Measurements from ENCODE around the gene SF3B4.
"Not testable (repeated sequence)": the region's sequence is repeated elsewhere in the genome, so short reads cannot be mapped to it uniquely, and the experiment has no call there.

The SF3B4 gene

DNA sequence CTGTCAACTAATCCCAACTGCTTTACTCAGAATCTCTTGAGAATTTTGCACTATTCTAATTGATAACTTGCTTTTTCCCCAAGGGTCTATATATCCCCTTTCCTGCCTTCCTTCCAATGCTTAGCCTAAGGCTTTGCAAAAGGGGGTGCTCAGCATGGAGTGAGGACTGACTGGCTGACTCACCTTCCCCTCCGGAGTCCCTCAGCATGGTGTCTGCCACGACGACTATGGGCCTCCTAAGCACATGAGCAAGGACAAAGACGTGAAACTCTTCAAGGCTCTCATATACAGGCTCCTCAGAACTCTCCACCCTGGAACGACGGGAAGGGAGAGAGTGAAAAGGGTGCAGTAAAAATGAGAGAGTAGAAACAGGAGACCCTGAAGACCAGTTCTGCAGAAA is 22.3 kb upstream of the SF3B4 start:
- peaks cover 43% of the 10 kb centered on the region for H3K36me3 ChIP-seq (ENCODE audit: low read depth)
- H3K4me3 ChIP-seq (ENCODE audit: severe bottlenecking): no peak overlapping the region
- no peaks in the 10 kb centered on the region for H3K9me3 ChIP-seq (ENCODE audit: severe bottlenecking)
- H3K27me3 ChIP-seq (ENCODE audit: insufficient read depth, poor library complexity, severe bottlenecking): no peaks in the 10 kb centered on the region
- H3K4me1 ChIP-seq (ENCODE audit: insufficient read depth, poor library complexity, severe bottlenecking): no peaks in the 10 kb centered on the region
- no peak for TF ChIP-seq CTCF (IDR thresholded peaks at IDR 0.05; ENCODE audit: poor library complexity, severe bottlenecking)
- no peak for ATAC-seq (ENCODE audit: low read depth)
- H3K27ac ChIP-seq (ENCODE audit: poor library complexity, severe bottlenecking): no peak overlapping the region
- no peak for DNase-seq (ENCODE audit: low spot score)

DNA sequence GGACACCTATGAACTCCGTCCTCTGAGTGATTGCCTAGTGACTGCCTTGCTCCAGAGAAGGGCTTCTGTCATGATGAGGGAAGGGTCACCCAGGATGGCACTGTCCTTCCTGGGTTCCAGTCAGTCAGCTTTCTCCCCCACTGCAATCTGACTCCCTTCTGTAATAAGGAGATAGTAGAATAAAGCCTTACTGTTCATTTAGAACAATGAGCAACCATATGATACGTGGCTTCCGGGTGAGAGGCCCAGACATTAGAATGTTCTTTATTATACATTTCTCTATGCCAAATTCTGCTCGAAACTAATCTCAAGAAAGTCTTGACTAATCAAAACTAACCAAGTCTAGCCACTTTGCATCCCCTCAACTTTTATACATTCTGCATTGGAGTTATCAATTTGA is 17.6 kb upstream of the SF3B4 start:
- no peak for TF ChIP-seq CTCF (IDR thresholded peaks at IDR 0.05; ENCODE audit: poor library complexity, severe bottlenecking)
- H3K4me1 ChIP-seq (ENCODE audit: insufficient read depth, poor library complexity, severe bottlenecking): peaks cover 5% of the 10 kb centered on the region
- H3K9me3 ChIP-seq (ENCODE audit: severe bottlenecking): no peaks in the 10 kb centered on the region
- H3K27me3 ChIP-seq (ENCODE audit: insufficient read depth, poor library complexity, severe bottlenecking): no peaks in the 10 kb centered on the region
- ATAC-seq (ENCODE audit: low read depth) (no peak), DNase-seq (ENCODE audit: low spot score) (no peak)
- no peak overlapping the region for H3K27ac ChIP-seq (ENCODE audit: poor library complexity, severe bottlenecking)
- H3K36me3 ChIP-seq (ENCODE audit: low read depth): peaks cover 36% of the 10 kb centered on the region
- H3K4me3 ChIP-seq (ENCODE audit: severe bottlenecking): no peak overlapping the region

GRCh38 chr1:149942885-149943284 is 15.3 kb upstream of the SF3B4 start:
- peaks cover 24% of the 10 kb centered on the region for H3K36me3 ChIP-seq (ENCODE audit: low read depth)
- H3K27ac ChIP-seq (ENCODE audit: poor library complexity, severe bottlenecking): no peak overlapping the region
- ATAC-seq (ENCODE audit: low read depth) (no peak), DNase-seq (ENCODE audit: low spot score) (no peak)
- H3K9me3 ChIP-seq (ENCODE audit: severe bottlenecking): no peaks in the 10 kb centered on the region
- TF ChIP-seq CTCF (IDR thresholded peaks at IDR 0.05; ENCODE audit: poor library complexity, severe bottlenecking): no peak
- no peaks in the 10 kb centered on the region for H3K27me3 ChIP-seq (ENCODE audit: insufficient read depth, poor library complexity, severe bottlenecking)
- no peak overlapping the region for H3K4me3 ChIP-seq (ENCODE audit: severe bottlenecking)
- peaks cover 23% of the 10 kb centered on the region for H3K4me1 ChIP-seq (ENCODE audit: insufficient read depth, poor library complexity, severe bottlenecking)

- TF ChIP-seq CTCF (IDR thresholded peaks at IDR 0.05; ENCODE audit: poor library complexity, severe bottlenecking): peak; percentile 44
- peak; percentile 28; the same call in 2 of the 3 replicates for ATAC-seq (ENCODE audit: low read depth)
Observed at GRCh38 chr1:149942207-149942606, 14.6 kb upstream of the SF3B4 start.

DNA sequence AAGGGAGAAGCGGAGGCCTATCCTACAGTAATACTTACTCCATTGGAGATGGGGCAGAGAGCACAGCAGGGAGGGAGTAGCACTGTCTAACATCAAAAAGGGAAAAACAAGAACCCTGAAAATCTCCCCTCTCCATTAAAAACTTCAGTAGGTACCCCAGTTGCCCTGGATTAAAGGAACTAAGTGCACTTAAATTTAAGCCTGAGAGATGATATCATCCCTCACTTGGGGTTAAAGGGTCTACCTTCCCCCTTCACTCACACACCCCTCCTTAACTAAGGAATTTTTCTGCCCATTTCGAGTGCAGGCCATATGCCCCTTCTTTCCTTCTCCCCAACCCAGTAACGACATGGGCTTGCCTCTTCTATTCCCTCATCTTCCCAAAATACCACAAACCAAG is 12.8 kb upstream of the SF3B4 start:
- peak overlapping the region; percentile 86 for H3K27ac ChIP-seq (ENCODE audit: poor library complexity, severe bottlenecking)
- DNase-seq (ENCODE audit: low spot score) (no peak), ATAC-seq (ENCODE audit: low read depth) (no peak)
- no peak for TF ChIP-seq CTCF (IDR thresholded peaks at IDR 0.05; ENCODE audit: poor library complexity, severe bottlenecking)
- no peak overlapping the region for H3K4me3 ChIP-seq (ENCODE audit: severe bottlenecking)
- no peaks in the 10 kb centered on the region for H3K27me3 ChIP-seq (ENCODE audit: insufficient read depth, poor library complexity, severe bottlenecking)
- peaks cover 6% of the 10 kb centered on the region for H3K36me3 ChIP-seq (ENCODE audit: low read depth)
- H3K4me1 ChIP-seq (ENCODE audit: insufficient read depth, poor library complexity, severe bottlenecking): peaks cover 31% of the 10 kb centered on the region
- H3K9me3 ChIP-seq (ENCODE audit: severe bottlenecking): no peaks in the 10 kb centered on the region

More at GRCh38 chr1:149942207-149942606, 14.6 kb upstream of the SF3B4 start:
- no peak overlapping the region for H3K4me3 ChIP-seq (ENCODE audit: severe bottlenecking)
- DNase-seq (ENCODE audit: low spot score): no peak
- H3K36me3 ChIP-seq (ENCODE audit: low read depth): peaks cover 21% of the 10 kb centered on the region
- H3K27ac ChIP-seq (ENCODE audit: poor library complexity, severe bottlenecking): no peak overlapping the region
- peaks cover 27% of the 10 kb centered on the region for H3K4me1 ChIP-seq (ENCODE audit: insufficient read depth, poor library complexity, severe bottlenecking)
- no peaks in the 10 kb centered on the region for H3K9me3 ChIP-seq (ENCODE audit: severe bottlenecking)
- H3K27me3 ChIP-seq (ENCODE audit: insufficient read depth, poor library complexity, severe bottlenecking): no peaks in the 10 kb centered on the region

- ATAC-seq (ENCODE audit: low read depth): not testable (repeated sequence)
- Histone ChIP-seq H3K4me3 (ENCODE audit: severe bottlenecking) (peak overlapping the region; percentile 12), H3K27ac (ENCODE audit: poor library complexity, severe bottlenecking) (peak overlapping the region; percentile 86)
Observed at GRCh38 chr1:149938668-149939003, 11.0 kb upstream of the SF3B4 start.

More at GRCh38 chr1:149938668-149939003, 11.0 kb upstream of the SF3B4 start:
- H3K4me1 ChIP-seq (ENCODE audit: insufficient read depth, poor library complexity, severe bottlenecking): peaks cover 31% of the 10 kb centered on the region
- not testable (repeated sequence) for H3K27me3 ChIP-seq (ENCODE audit: insufficient read depth, poor library complexity, severe bottlenecking); H3K9me3 ChIP-seq (ENCODE audit: severe bottlenecking); DNase-seq (ENCODE audit: low spot score); H3K36me3 ChIP-seq (ENCODE audit: low read depth)
